CD8-positive, alpha-beta memory T cell (primary cell): Measurements from ENCODE around the gene FCGR3A. TPM values are rescaled to one million over a fixed set of nuclear protein-coding genes. Genes with fewer than 3 reads are reported as not detected.
"Not testable (repeated sequence)": the region's sequence is repeated elsewhere in the genome, so short reads cannot be mapped to it uniquely, and the experiment has no call there.

Source experiments
- CTCF ChIA-PET: fragments of 350-600 bp; sonication (Branson Sonifier 250); formaldehyde crosslinking; loops from one replicate; lab custom pipeline; 2021; ENCODE audit warnings: antibody characterized with exemption; lab: Charles Lee
- POLR2A ChIA-PET: fragments of 350-600 bp; sonication (Branson Sonifier 250); formaldehyde crosslinking; loops from one replicate; lab custom pipeline; 2021; ENCODE audit warnings: antibody characterized with exemption; lab: Charles Lee
- DNase-seq, 5 donors: peaks; one replicate each; pipeline versions ENCODE4 v3.0.0 to v3.0.0-alpha.2; 2020 to 2022; ENCODE audit warnings: mixed read lengths in 1 of 5
- H3K27ac ChIP-seq: one replicate; pipeline ENCODE4 v1.7.0; 2013; ENCODE audit warnings: low read depth, mild to moderate bottlenecking, low read length, moderate library complexity
- H3K27me3 ChIP-seq: 2 replicates; pipeline ENCODE4 v1.7.0; 2013; ENCODE audit warnings: low read length, mild to moderate bottlenecking; ENCODE audit not compliant: insufficient read depth, poor library complexity, severe bottlenecking
- H3K36me3 ChIP-seq: 2 replicates; pipeline ENCODE4 v1.7.0; 2013; ENCODE audit warnings: mild to moderate bottlenecking, low read length, moderate library complexity; ENCODE audit not compliant: insufficient read depth
- H3K4me1 ChIP-seq: 2 replicates; pipeline ENCODE4 v1.7.0; 2013; ENCODE audit warnings: mild to moderate bottlenecking, low read length, moderate library complexity; ENCODE audit not compliant: insufficient read depth
- H3K4me3 ChIP-seq: 2 replicates; pipeline ENCODE4 v1.7.0; 2013; ENCODE audit warnings: mild to moderate bottlenecking, low read length
- H3K9me3 ChIP-seq: 2 replicates; pipeline ENCODE4 v1.7.0; 2013; ENCODE audit warnings: mild to moderate bottlenecking, low read length
- H3K27ac Mint-ChIP-seq, 8 donors: one replicate each; pipeline ENCODE4 v1.8.0; 2020 to 2021; ENCODE audit warnings: mixed read lengths in 8 of 8, mild to moderate bottlenecking in 6 of 8, inconsistent platforms in 3 of 8, moderate library complexity in 3 of 8
- H3K27me3 Mint-ChIP-seq, 2 donors: one replicate each; pipeline ENCODE4 v1.8.0; 2020 to 2021; ENCODE audit warnings: mixed read lengths in 2 of 2, mild to moderate bottlenecking in 1 of 2, moderate library complexity in 1 of 2
- H3K36me3 Mint-ChIP-seq, 3 donors: one replicate each; pipeline ENCODE4 v1.8.0; 2020 to 2021; ENCODE audit warnings: mixed read lengths in 3 of 3, inconsistent platforms in 1 of 3, mild to moderate bottlenecking in 1 of 3
- H3K4me1 Mint-ChIP-seq, 3 donors: one replicate each; pipeline ENCODE4 v1.8.0; 2020 to 2021; ENCODE audit warnings: mixed read lengths in 3 of 3, inconsistent platforms in 1 of 3, mild to moderate bottlenecking in 1 of 3
- H3K4me3 Mint-ChIP-seq, 7 donors: one replicate each; pipeline ENCODE4 v1.8.0; 2020 to 2021; ENCODE audit warnings: mixed read lengths in 7 of 7, mild to moderate bottlenecking in 6 of 7, moderate library complexity in 4 of 7, inconsistent platforms in 2 of 7
- H3K9me3 Mint-ChIP-seq, 5 donors: one replicate each; pipeline ENCODE4 v1.8.0; 2020 to 2022; ENCODE audit warnings: mixed read lengths in 5 of 5, mild to moderate bottlenecking in 3 of 5, moderate library complexity in 2 of 5, inconsistent platforms in 1 of 5
- polyA plus RNA-seq: library from polyadenylated mRNA; unstranded; fragments of 300-500 nt; fragmentation: Illumina TruSeq; gene quantifications from one replicate; pipeline ENCODE4 v1.2.3, GENCODE V29; 2021
- total RNA-seq, 2 experiments: library from RNA; stranded (reverse); gene quantifications; one replicate each; pipeline ENCODE4 v1.2.3, GENCODE V29; 2021

FCGR3A gene
- total and polyA plus RNA-seq, 3 experiments from 2014 or later, result 0.58 to 44.6 (median 1.1) TPM

- peak overlapping the region; percentile 95 to 99 (median 98) for H3K27ac Mint-ChIP-seq
- not testable (repeated sequence) for H3K9me3 Mint-ChIP-seq, H3K36me3 Mint-ChIP-seq, H3K9me3 ChIP-seq, H3K27me3 ChIP-seq, H3K36me3 ChIP-seq
- Histone ChIP-seq H3K4me1 (peaks cover 36% of the 10 kb centered on the region), H3K4me3 (peak overlapping the region; percentile 87), H3K27ac (peak overlapping the region; percentile 87)
- H3K4me3 Mint-ChIP-seq, result peak overlapping the region; percentile 93 to 97 (median 95)
- DNase-seq, result peak; percentile 71 to 92 (median 90)
- peaks cover 0 to 11% of the 10 kb centered on the region in 2 donors for H3K27me3 Mint-ChIP-seq
- ChIA-PET CTCF (interaction anchor here (1.2 to 1.8 kb wide), 3 partner anchors 9 to 53 kb away, joined by 5 to 13 read pairs (median 5); partner anchors contain the start of gene HSPA6), POLR2A (interaction anchor here (0.8 to 1.5 kb wide), 4 partner anchors 9 to 209 kb away, joined by 3 to 8 read pairs (median 4); partner anchors contain the start of genes DUSP12 and HSPA6)
- peaks cover 50 to 61% (median 58%) of the 10 kb centered on the region in 3 donors for H3K4me1 Mint-ChIP-seq
These were observed 9.7 kb downstream of the FCGR3A start for GRCh38 chr1:161539731-161540569.

- peaks cover 44 to 55% (median 53%) of the 10 kb centered on the region in 3 donors for H3K4me1 Mint-ChIP-seq
These were observed 10.6 kb downstream of the FCGR3A start for GRCh38 chr1:161538925-161539479.

GRCh38 chr1:161537068-161537669, 12.4 kb downstream of the FCGR3A start:
- H3K27me3 ChIP-seq, H3K27ac ChIP-seq, H3K36me3 Mint-ChIP-seq, H3K9me3 ChIP-seq, DNase-seq, H3K36me3 ChIP-seq, H3K4me3 ChIP-seq, POLR2A ChIA-PET, H3K9me3 Mint-ChIP-seq, CTCF ChIA-PET: not testable (repeated sequence)
- peaks cover 17% of the 10 kb centered on the region for H3K4me1 ChIP-seq
- H3K27ac Mint-ChIP-seq, result peak overlapping the region in 1 of 8 donors; percentile 26
- H3K4me1 Mint-ChIP-seq, result peaks cover 28 to 41% (median 35%) of the 10 kb centered on the region in 3 donors
- peak overlapping the region in 1 of 7 donors; percentile 13 for H3K4me3 Mint-ChIP-seq
- peaks cover 0 to 11% of the 10 kb centered on the region in 2 donors for H3K27me3 Mint-ChIP-seq

More at GRCh38 chr1:161538925-161539479, 10.6 kb downstream of the FCGR3A start:
- Histone ChIP-seq H3K4me1 (peaks cover 35% of the 10 kb centered on the region), H3K27ac (peak overlapping the region; percentile 87)
- H3K9me3 Mint-ChIP-seq, H3K27me3 ChIP-seq, H3K4me3 ChIP-seq, H3K36me3 ChIP-seq, H3K36me3 Mint-ChIP-seq, H3K9me3 ChIP-seq, DNase-seq: not testable (repeated sequence)
- Mint-ChIP-seq H3K4me3 (peak overlapping the region in 6 of 7 donors; percentile 53 to 97 (median 94)), H3K27me3 (peaks cover 0 to 11% of the 10 kb centered on the region in 2 donors), H3K27ac (peak overlapping the region in 2 of 8 donors; percentile 96 to 98)
- ChIA-PET CTCF (interaction anchor here (1.2 to 1.8 kb wide), 3 partner anchors 8 to 52 kb away, joined by 5 to 13 read pairs (median 5); partner anchors contain the start of gene HSPA6), POLR2A (interaction anchor here (0.8 to 1.5 kb wide), 3 partner anchors 8 to 210 kb away, joined by 3 to 8 read pairs (median 6); partner anchors contain the start of genes DUSP12 and HSPA6)

- Mint-ChIP-seq H3K4me3 (peak overlapping the region in 5 of 7 donors; percentile 7 to 69 (median 41)), H3K27ac (peak overlapping the region in 2 of 8 donors; percentile 80 to 83), H3K4me1 (peaks cover 16 to 26% (median 18%) of the 10 kb centered on the region in 3 donors), H3K27me3 (peaks cover 0 to 14% of the 10 kb centered on the region in 2 donors), H3K36me3 (peaks cover 0 to 13% (median 0%) of the 10 kb centered on the region in 3 donors)
- H3K4me1 ChIP-seq, POLR2A ChIA-PET, H3K9me3 Mint-ChIP-seq, H3K36me3 ChIP-seq, DNase-seq, H3K27me3 ChIP-seq, H3K9me3 ChIP-seq, H3K4me3 ChIP-seq: not testable (repeated sequence)
- peak overlapping the region; percentile 76 for H3K27ac ChIP-seq
- CTCF ChIA-PET, result interaction anchor here (2.3 kb wide), 1 partner anchor 7 kb away, joined by 13 read pairs; no protein-coding TSS in a partner anchor
These were observed 16.7 kb downstream of the FCGR3A start for GRCh38 chr1:161532644-161533567.

- H3K36me3 Mint-ChIP-seq, result peaks cover 0 to 13% (median 0%) of the 10 kb centered on the region in 3 donors
- no peak for DNase-seq
- H3K9me3 Mint-ChIP-seq, result peaks cover 0 to 9% (median 2%) of the 10 kb centered on the region in 5 donors
- H3K27me3 Mint-ChIP-seq, result peaks cover 0 to 14% of the 10 kb centered on the region in 2 donors
- H3K27ac Mint-ChIP-seq, result peak overlapping the region in 4 of 8 donors; percentile 17 to 83 (median 67)
- H3K4me1 Mint-ChIP-seq, result peaks cover 14 to 21% (median 16%) of the 10 kb centered on the region in 3 donors
- no peak overlapping the region for H3K4me3 ChIP-seq
- no peaks in the 10 kb centered on the region for H3K27me3 ChIP-seq
- H3K4me1 ChIP-seq, result peaks cover 6% of the 10 kb centered on the region
- H3K27ac ChIP-seq, result peak overlapping the region; percentile 76
- POLR2A ChIA-PET, result interaction anchor here (0.9 kb wide), 1 partner anchor 217 kb away, joined by 3 read pairs; the partner anchor contains the start of gene DUSP12
- no peaks in the 10 kb centered on the region for H3K36me3 ChIP-seq
- CTCF ChIA-PET, result interaction anchor here (1.5 to 2.3 kb wide), 3 partner anchors 8 to 207 kb away, joined by 3 to 13 read pairs (median 9); no protein-coding TSS in a partner anchor
- peak overlapping the region in 5 of 7 donors; percentile 34 to 69 (median 41) for H3K4me3 Mint-ChIP-seq
- H3K9me3 ChIP-seq, result no peaks in the 10 kb centered on the region
These were observed 17.5 kb downstream of the FCGR3A start for GRCh38 chr1:161531986-161532643.

- peaks cover 0 to 13% (median 0%) of the 10 kb centered on the region in 3 donors for H3K36me3 Mint-ChIP-seq
- peak overlapping the region; percentile 96 for H3K4me3 ChIP-seq
- peak overlapping the region; percentile 93 to 97 (median 95) for H3K4me3 Mint-ChIP-seq
- H3K27ac Mint-ChIP-seq, result peak overlapping the region; percentile 93 to 100 (median 94)
- H3K36me3 ChIP-seq, H3K27me3 ChIP-seq, H3K9me3 Mint-ChIP-seq, H3K9me3 ChIP-seq, H3K4me1 ChIP-seq: not testable (repeated sequence)
- ChIA-PET POLR2A (interaction anchor here (0.6 to 1.5 kb wide), 3 partner anchors 9 to 218 kb away, joined by 3 to 8 read pairs (median 3); partner anchors contain the start of gene DUSP12), CTCF (interaction anchor here (1.5 to 2.3 kb wide), 3 partner anchors 9 to 208 kb away, joined by 3 to 13 read pairs (median 9); no protein-coding TSS in a partner anchor)
- peaks cover 19 to 27% (median 19%) of the 10 kb centered on the region in 3 donors for H3K4me1 Mint-ChIP-seq
- peak; percentile 78 to 94 (median 91) for DNase-seq
- peak overlapping the region; percentile 76 for H3K27ac ChIP-seq
- H3K27me3 Mint-ChIP-seq, result peaks cover 0 to 14% of the 10 kb centered on the region in 2 donors
These were observed 18.7 kb downstream of the FCGR3A start for GRCh38 chr1:161530671-161531641.
